ENCODE data around the gene FAAH2. TPM values are rescaled to one million over a fixed set of nuclear protein-coding genes. Genes with fewer than 3 reads are reported as not detected.

The FAAH2 gene
- total RNA-seq, 2 donors from 2014 or later, result 4.2 to 8.9 TPM

GRCh38 chrX:57353472-57354132, 67.1 kb downstream of the FAAH2 start:
- Mint-ChIP-seq H3K4me3 (no peak overlapping the region), H3K4me1 (no peaks in the 10 kb centered on the region), H3K36me3 (ENCODE audit: low read depth) (peaks cover 12% of the 10 kb centered on the region), H3K9me3 (peaks cover 24% of the 10 kb centered on the region), H3K27ac (no peak overlapping the region), H3K27me3 (ENCODE audit: insufficient read depth) (no peaks in the 10 kb centered on the region)
- WGBS, 2 experiments (ENCODE audit: insufficient coverage in 1 of 2, insufficient read length in 1 of 2), result 75% methylated on average over 1 of the region's 2 CpGs; no CpG with 5 or more reads in 1 of the 2 experiments
- no peaks in the 10 kb centered on the region for H3K27me3 ChIP-seq (ENCODE audit: control insufficient read depth, insufficient read depth, low read length, poor library complexity, severe bottlenecking)
- TF ChIP-seq CTCF (conservative IDR thresholded peaks at IDR 0.05), result no peak
- no peak overlapping the region for H3K4me3 ChIP-seq (ENCODE audit: low read length)
- H3K4me1 ChIP-seq (ENCODE audit: control insufficient read depth, insufficient read depth, low read length), result no peaks in the 10 kb centered on the region
- no peaks in the 10 kb centered on the region for H3K9me3 ChIP-seq (ENCODE audit: control insufficient read depth, low read length)
- H3K36me3 ChIP-seq (ENCODE audit: control insufficient read depth, insufficient read depth, low read length), result no peaks in the 10 kb centered on the region
- no peak for DNase-seq
- H3K9ac ChIP-seq (ENCODE audit: extremely low read depth, low read length, poor library complexity, severe bottlenecking), result no peak overlapping the region
- H3K27ac ChIP-seq (ENCODE audit: low read depth, low read length), result no peak overlapping the region

GRCh38 chrX:57364145-57364544, 77.6 kb downstream of the FAAH2 start:
- Histone ChIP-seq H3K4me1 (ENCODE audit: control insufficient read depth, insufficient read depth, low read length) (no peaks in the 10 kb centered on the region), H3K9me3 (ENCODE audit: control insufficient read depth, low read length) (no peaks in the 10 kb centered on the region), H3K27ac (ENCODE audit: low read depth, low read length) (no peak overlapping the region), H3K36me3 (ENCODE audit: control insufficient read depth, insufficient read depth, low read length) (no peaks in the 10 kb centered on the region), H3K4me3 (ENCODE audit: low read length) (no peak overlapping the region), H3K27me3 (ENCODE audit: control insufficient read depth, insufficient read depth, low read length, poor library complexity, severe bottlenecking) (no peaks in the 10 kb centered on the region), H3K9ac (ENCODE audit: extremely low read depth, low read length, poor library complexity, severe bottlenecking) (no peak overlapping the region)
- DNase-seq, result no peak
- peaks cover 5% of the 10 kb centered on the region for H3K36me3 Mint-ChIP-seq (ENCODE audit: low read depth)
- no peak overlapping the region for H3K27ac Mint-ChIP-seq
- peaks cover 49% of the 10 kb centered on the region for H3K9me3 Mint-ChIP-seq
- 77% methylated on average over 1 of the region's 1 CpG; no CpG with 5 or more reads in 1 of the 2 experiments for WGBS, 2 experiments (ENCODE audit: insufficient coverage in 1 of 2, insufficient read length in 1 of 2)
- no peak overlapping the region for H3K4me3 Mint-ChIP-seq
- peaks cover 3% of the 10 kb centered on the region for H3K4me1 Mint-ChIP-seq
- no peaks in the 10 kb centered on the region for H3K27me3 Mint-ChIP-seq (ENCODE audit: insufficient read depth)
- TF ChIP-seq CTCF (conservative IDR thresholded peaks at IDR 0.05), result no peak

GRCh38 chrX:57366430-57366829, 79.9 kb downstream of the FAAH2 start:
- TF ChIP-seq CTCF (conservative IDR thresholded peaks at IDR 0.05), result no peak
- Histone ChIP-seq H3K27me3 (ENCODE audit: control insufficient read depth, insufficient read depth, low read length, poor library complexity, severe bottlenecking) (no peaks in the 10 kb centered on the region), H3K4me3 (ENCODE audit: low read length) (no peak overlapping the region), H3K36me3 (ENCODE audit: control insufficient read depth, insufficient read depth, low read length) (no peaks in the 10 kb centered on the region), H3K4me1 (ENCODE audit: control insufficient read depth, insufficient read depth, low read length) (no peaks in the 10 kb centered on the region), H3K9me3 (ENCODE audit: control insufficient read depth, low read length) (no peaks in the 10 kb centered on the region), H3K27ac (ENCODE audit: low read depth, low read length) (no peak overlapping the region), H3K9ac (ENCODE audit: extremely low read depth, low read length, poor library complexity, severe bottlenecking) (no peak overlapping the region)
- WGBS, 2 experiments (ENCODE audit: insufficient coverage in 1 of 2, insufficient read length in 1 of 2), result 60 to 96% methylated on average over 1 to 4 of the region's 4 CpGs
- H3K36me3 Mint-ChIP-seq (ENCODE audit: low read depth), result peaks cover 5% of the 10 kb centered on the region
- no peaks in the 10 kb centered on the region for H3K27me3 Mint-ChIP-seq (ENCODE audit: insufficient read depth)
- H3K27ac Mint-ChIP-seq, result no peak overlapping the region
- DNase-seq, result no peak
- peaks cover 47% of the 10 kb centered on the region for H3K9me3 Mint-ChIP-seq
- peaks cover 3% of the 10 kb centered on the region for H3K4me1 Mint-ChIP-seq
- no peak overlapping the region for H3K4me3 Mint-ChIP-seq

All from endodermal cell (in vitro differentiated cells).